GM12878 (cell line): ENCODE measurements around the gene ZNF331.

Experiments used
- ATF3 ChIP-seq: IDR thresholded peaks from 2 replicates; pipeline ENCODE4 v1.6.1; 2011; ENCODE audit warnings: low read depth, mild to moderate bottlenecking, low read length, moderate library complexity, borderline replicate concordance; ENCODE audit errors: extremely low read depth
- CEBPB ChIP-seq, 2 experiments: fragments of 150-350 bp in 1 of 2; IDR thresholded peaks; 2 replicates each; pipeline ENCODE4 v1.6.1; 2012 to 2014; ENCODE audit warnings: low read depth in 2 of 2, low read length in 2 of 2, borderline replicate concordance in 1 of 2, inconsistent platforms in 1 of 2
- CTCF ChIP-seq, 3 experiments: IDR thresholded peaks in 2 of 3; conservative IDR thresholded peaks in 1 of 3; 2 replicates each; pipeline ENCODE4 v1.5.1; 2011; ENCODE audit warnings: low read depth in 3 of 3, low read length in 3 of 3, mild to moderate bottlenecking in 3 of 3, control low read depth in 2 of 3, moderate library complexity in 2 of 3, inconsistent platforms in 1 of 3, mixed read lengths in 1 of 3; ENCODE audit not compliant: control insufficient read depth in 2 of 3, insufficient read depth in 1 of 3; ENCODE audit errors: extremely low read depth in 1 of 3
- EZH2 ChIP-seq: IDR thresholded peaks from 2 replicates; pipeline ENCODE4 v1.6.1; 2012; ENCODE audit warnings: low read depth, mild to moderate bottlenecking, control low read depth, inconsistent platforms, low read length, borderline replicate concordance; ENCODE audit not compliant: control insufficient read depth
- GABPA ChIP-seq: IDR thresholded peaks from 2 replicates; pipeline ENCODE4 v1.6.1; 2014; ENCODE audit warnings: antibody characterized with exemption, low read depth, mild to moderate bottlenecking, inconsistent platforms
- GATAD2B ChIP-seq: fragments of 450-650 bp; conservative IDR thresholded peaks from 2 replicates; pipeline ENCODE4 v1.6.1; 2017; ENCODE audit warnings: low read depth, mild to moderate bottlenecking, moderate library complexity
- IKZF1 ChIP-seq: fragments of 450-650 bp; conservative IDR thresholded peaks from 2 replicates; pipeline ENCODE4 v1.6.1; 2017; ENCODE audit warnings: antibody characterized with exemption, mild to moderate bottlenecking
- IRF5 ChIP-seq: fragments of 450-650 bp; IDR thresholded peaks from 2 replicates; pipeline ENCODE4 v1.6.1; 2017; ENCODE audit warnings: borderline replicate concordance
- MAX ChIP-seq: IDR thresholded peaks from 2 replicates; pipeline ENCODE4 v1.6.1; 2012; ENCODE audit warnings: low read depth, low read length, improper control_type of control experiment
- MYC ChIP-seq: IDR thresholded peaks from 2 replicates; pipeline ENCODE4 v1.6.1; 2011; ENCODE audit warnings: mild to moderate bottlenecking, low read length, moderate library complexity, inconsistent platforms; ENCODE audit not compliant: insufficient read depth, insufficient replicate concordance, insufficient read length, severe bottlenecking

- TF ChIP-seq MYC (no peak), CTCF (IDR thresholded peaks at IDR 0.05 in 2 of 3, conservative IDR thresholded peaks at IDR 0.05 in 1 of 3; ENCODE audit: control insufficient read depth in 2 of 3, extremely low read depth in 1 of 3, insufficient read depth in 1 of 3, low read depth in 3 of 3, low read length in 3 of 3) (no peak), IRF5 (no peak), ATF3 (no peak), EZH2 (no peak), GABPA (no peak), IKZF1 (no peak), MAX (no peak), GATAD2B (no peak), CEBPB (IDR thresholded peaks at IDR 0.05; ENCODE audit: borderline replicate concordance in 1 of 2, low read depth in 2 of 2, low read length in 2 of 2) (no peak)
These were observed 17.8 kb upstream of the ZNF331 start for GRCh38 chr19:53520163-53520546.
